HG03103 (cell line): ENCODE measurements around the gene CHD3.

ENCODE experiments used
- ATAC-seq: cut with Tn5 transposase; IDR thresholded peaks from one replicate; pipeline ENCODE4 v1.9.1; 2021; ENCODE audit warnings: low read depth; ENCODE audit not compliant: unreplicated experiment

Gene CHD3

DNA sequence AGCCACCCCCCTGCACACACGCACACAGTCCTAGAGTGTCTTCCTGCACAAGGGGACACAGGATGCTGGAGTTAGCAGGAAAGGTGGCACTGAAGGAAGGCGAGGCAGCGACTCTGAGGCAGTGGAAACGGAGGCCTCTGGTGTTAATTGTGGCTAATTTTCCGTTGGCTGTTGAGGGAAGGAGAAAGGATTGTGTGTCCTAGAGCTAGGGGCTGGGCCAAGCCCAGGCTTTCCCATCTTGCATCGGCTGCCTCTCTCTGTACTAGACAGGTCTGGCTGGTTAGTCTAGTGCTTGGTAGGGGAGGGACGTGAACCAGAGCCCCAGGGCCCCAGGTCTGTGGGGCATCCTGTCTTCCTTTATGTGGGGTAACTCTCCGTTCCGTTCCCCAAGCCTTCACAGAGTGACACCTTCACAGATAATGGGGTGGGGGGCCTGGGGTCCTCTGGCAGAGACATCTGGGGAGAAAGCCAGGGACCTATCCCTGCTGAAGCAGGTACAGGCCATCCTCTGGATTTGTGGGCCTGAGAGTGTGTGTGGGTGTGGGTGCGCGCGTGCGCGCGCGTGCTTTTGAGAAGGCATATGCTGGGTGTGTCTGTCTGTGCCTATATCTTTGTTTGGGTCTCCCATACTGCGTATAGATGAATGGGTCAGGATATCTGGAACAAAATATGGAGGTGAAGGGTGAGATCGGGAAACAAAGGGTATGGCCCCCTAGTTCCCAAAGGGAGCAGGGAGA, at the start of gene CHD3:
TSS of gene CHD3 (plus strand) at position 606 of the 737 bp plus-strand sequence. CDS start 212 bp downstream, outside the sequence.
- no peak for ATAC-seq

DNA sequence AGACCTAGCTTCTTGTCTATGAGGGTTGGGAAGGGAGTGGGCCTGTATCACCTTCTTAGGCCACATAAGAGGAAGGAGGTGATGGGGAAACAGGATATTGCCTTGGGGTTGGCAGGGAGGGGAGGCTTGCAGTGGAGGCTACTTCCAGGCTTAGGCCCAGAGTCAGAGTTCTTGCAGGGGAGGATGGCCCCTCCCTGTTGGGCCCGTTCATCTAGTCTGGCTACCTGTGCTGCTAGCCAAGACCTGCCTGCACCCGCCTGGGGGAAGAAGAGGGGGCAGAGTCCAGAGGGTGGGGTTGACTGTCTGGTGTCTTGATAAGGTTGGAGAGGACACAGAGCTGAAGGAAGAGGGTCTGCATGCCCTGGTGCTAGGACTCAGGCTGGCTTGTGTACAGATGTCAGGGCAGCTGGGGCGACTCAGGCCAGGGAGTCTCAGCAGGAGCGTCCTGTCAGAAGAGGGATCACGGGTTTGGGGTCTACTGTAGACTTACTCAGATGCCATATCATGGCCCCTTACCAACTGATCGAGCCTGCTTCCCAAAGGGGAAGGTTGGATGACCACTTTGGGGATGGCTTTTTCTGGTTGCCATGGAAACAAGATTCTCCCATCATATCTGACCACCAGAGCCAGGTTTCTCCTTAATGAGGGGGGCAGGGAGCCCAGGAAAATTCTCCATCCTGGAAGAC, 49.3 kb upstream of the CHD3 start:
- no peak for ATAC-seq

DNA sequence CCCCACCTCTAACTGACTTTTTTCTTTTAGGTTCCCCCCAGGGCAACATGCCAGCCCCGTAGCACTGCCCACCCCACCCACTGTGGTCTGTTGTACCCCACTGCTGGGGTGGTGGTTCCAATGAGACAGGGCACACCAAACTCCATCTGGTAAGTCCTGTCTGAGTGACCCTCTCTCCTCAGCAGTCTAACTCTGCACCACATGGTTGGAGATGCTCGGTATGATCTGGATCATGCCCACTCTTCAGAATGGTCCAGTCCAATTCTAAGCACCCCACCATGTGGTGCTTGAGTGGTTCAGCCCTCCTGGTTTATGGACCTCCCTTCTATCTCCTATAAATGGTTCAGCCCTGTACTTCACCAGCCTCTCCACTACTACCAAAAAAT, 48.7 kb upstream of the CHD3 start:
- ATAC-seq = no peak

DNA sequence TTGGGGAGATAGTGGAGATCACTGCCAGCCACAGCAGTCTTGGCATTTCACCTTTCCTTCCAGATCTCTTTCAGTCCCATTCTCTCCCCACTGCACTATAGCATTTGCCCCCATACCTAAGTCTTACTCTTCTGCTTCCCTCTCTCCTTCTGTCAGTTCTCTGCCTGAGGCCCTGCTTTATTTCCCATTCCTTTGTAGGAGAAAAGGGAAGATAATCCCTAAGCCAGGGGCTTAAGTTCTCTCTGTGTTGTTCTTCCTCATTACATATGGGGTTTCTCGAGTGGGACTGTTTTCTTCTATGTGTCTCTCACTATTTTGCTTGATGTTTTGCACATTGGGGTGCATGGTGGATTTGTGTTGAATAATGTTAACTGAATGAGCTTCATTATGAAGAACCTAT, 48.1 kb upstream of the CHD3 start:
- no peak for ATAC-seq

DNA sequence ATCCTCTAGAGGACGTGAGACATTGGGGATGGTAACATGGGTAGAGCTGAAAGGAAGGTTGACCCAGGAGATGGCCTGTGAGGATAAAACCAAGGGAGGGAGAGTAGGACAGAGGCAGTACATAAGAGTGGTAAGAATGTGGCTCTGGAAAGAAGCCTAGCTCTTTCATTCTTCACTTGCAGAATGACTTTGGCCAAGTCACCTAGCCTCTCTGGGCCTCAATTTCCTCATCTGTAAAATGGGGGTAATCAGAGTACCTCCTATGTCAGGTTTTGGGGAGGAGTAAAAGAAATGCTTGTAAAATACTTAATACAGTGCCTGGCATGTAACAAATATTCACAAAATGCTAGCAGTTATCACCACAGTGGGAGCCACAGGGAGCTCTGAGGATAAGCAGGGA, 47.7 kb upstream of the CHD3 start:
- ATAC-seq = no peak

DNA sequence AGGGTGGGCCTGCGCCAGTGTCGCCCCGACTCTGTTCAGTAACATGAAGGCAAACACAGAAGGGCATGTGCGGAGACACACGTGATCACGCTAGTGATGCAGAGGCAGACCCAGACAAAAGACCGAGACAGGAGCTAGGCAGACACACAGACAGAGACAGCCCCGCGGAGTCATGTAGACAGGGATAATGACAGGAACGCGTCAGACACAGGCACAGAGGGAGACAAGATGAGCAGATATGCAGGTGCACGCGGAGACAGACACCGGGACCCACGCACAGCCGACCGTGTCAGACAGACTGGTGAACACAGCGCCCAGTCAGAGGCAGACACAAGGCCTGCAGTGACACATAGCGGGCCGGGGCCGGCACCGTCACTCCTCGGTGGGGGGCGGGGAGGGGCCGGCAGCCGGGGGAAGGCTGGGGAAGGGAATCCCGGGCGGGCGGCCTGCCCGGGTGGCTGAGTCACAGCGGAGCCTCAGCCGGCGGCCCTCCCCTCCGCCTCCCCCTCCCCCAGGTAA, 47.1 kb upstream of the CHD3 start:
- no peak for ATAC-seq

DNA sequence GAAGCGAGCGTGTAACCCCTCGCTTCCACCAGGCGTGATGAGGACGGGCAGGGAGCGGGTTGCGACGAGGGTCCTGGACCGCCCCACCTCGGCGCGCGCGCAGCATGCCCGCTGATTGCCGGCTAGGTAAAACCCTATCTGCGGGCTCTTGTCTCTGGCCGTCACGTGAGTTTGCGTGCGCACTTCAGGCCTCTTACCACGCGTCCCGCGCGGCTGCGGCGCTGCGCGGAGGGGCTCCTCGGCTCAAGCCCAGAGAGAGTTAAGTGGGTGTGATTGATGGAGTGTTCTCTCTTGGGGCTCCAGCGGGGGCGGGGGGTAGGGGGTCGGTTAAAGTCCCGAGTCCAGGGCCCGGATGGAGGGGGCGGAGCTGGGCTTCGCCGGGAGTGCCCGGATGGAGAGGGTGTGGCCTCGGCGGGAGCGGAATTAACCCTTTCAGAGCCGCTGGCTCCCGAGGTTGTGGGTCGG, 46.6 kb upstream of the CHD3 start:
- no peak for ATAC-seq

DNA sequence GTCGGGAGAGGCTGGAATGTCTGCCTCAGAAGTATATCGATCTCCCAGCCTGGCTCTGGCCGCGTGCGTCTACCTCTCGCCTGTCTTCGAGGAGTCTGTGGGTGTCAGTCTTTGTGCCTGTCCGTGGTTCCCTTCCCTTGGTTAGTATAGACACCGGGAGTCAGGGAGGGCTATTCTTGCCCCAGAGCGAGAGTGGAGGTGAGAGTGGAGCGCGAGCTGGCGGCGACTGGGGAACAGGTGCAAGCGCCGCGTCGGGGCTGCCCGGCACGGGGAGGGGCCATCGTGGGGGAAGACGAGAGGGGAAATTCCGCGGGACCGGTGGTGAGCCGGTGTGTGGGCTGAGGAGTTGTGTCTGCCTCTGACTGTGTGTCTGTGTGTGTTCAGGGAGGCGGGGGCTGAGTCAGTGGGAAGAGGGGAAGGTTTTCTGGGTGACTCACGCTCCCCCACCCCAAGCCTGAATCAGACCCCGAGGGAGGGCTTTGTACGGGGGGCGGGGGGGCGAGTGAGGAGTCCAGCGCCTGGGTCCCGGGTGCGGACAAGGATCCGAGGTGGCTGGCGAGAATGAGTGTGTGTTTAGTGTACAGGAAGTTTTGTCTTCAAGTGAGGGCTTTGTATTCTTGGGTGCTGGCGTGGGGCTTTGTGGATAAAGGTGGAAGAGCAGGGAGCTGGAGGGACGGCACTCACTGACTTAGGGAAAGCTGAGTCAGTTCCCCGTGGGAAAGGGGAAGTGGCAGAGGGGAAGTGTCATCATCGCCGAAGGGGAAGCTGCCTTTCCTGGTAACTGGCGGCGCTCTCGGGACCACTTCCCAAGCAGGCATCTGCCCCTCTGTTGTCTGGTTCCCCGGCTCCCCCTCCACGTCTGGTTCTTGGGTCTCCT, 46.0 kb upstream of the CHD3 start:
- ATAC-seq = no peak

DNA sequence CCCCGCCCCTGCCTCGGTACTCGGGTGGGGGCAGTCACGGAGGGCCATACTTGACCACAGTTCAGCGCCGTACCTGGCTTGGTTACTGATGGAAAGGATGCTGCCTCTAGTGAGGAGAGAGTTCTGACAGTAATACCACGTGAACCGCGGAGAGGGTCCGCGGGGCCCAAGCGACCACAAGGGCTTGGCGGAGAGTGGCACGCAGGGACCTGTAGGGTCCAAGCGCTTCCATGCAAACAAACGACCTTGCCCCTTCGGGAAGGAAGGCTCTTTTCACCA, 45.4 kb upstream of the CHD3 start:
- no peak for ATAC-seq

DNA sequence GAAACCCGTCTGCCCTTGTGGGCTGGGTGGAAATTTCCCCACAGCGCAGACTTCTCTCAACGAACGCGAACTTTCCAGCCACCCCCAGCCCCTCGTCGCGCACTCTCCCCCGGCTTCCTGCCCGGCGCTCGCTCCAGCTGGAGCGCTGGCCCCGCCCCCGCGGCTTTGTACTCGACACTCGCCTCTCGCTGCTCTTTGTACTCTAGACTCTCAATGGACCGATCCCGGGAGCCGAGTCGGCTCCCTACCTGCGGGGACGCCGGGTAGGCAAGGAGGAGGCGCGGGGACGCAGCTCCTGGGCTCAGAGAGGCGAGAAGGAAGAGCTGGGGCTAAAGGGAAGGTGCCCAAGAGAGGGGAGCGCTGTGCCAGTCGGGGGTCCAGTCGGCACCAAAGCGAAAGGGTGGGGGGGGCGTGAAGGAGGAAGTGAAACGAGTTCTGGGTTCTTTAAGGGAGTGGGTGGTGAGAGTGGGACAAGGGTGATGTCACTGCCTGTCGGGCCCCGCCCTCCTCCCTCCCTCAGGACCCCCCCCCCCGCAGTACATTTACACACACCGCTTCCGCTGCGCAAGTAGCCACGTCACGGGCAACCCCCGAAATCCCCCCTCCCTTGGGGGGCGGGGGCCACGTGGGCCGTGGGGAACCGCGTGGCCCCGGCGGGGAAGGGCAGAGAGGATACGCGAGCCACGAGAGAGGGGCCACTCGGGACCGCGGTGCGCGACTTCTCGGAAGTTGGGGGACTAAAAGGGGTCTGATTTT, 44.9 kb upstream of the CHD3 start:
- no peak for ATAC-seq

DNA sequence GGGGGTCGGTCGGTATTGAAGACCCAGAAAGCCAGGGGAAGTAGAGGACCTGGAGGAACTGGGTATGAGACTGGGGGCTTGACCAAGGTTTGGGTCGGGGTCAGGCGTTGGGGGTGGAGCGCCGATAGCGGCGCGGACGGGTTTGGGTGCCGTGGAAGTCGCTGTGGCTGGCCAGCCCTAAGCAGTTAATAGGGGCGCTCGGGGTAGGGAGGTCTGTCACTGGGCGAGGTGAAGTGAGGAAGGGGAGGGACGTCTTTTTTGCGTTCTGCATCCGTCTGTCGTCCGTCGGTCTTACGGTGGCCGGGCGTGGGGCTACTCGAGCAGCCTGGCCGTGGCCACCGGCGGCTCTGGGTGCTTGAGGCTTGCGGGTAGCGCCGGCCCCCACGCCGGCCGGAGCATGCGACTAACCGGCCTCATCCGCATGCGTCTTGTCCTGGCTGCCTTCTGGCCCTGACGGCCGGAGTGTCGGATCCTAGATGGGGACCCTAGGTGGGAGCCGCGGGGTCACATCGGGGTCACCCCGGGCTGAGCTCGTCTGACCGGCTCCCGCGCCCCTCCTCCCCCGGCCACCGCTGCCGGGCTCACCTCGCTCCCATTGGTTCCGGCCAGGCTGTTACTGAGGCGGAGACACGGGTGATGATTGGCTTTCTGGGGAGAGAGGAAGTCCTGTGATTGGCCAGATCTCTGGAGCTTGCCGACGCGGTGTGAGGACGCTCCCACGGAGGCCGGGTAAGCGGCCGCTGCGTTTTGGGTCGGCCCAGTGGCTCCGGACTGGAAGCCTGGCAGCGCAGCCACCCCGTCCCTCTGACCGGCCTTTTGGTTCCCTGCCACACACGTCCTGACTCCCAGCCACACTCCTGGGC, 44.1 kb upstream of the CHD3 start:
- ATAC-seq = no peak

DNA sequence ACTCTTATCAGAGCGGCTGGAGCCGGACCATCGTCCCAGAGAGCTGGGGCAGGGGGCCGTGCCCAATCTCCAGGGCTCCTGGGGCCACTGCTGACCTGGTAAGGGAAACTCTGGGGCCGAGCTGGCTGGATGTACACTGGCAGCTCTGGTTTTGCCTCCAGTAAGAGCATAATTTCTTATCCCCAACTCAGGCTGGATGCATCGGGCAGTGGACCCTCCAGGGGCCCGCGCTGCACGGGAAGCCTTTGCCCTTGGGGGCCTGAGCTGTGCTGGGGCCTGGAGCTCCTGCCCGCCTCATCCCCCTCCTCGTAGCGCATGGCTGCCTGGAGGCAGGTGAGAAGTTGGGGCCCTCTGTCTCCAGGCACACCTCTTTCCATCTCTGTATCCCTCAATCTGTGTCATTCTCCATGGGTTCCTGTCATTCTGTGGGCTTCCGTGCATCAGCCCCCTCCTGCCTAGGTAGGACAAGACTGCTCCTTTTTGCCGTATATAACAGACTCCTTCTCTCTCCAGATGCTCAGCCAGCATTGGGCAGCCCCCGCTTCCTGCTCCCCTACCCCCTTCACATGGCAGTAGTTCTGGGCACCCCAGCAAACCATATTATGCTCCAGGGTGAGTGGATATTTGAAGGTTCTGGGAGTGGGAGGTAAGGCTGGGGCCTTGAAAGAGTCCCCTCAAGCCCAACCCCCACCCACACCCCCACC, 43.1 kb upstream of the CHD3 start:
- ATAC-seq = no peak

DNA sequence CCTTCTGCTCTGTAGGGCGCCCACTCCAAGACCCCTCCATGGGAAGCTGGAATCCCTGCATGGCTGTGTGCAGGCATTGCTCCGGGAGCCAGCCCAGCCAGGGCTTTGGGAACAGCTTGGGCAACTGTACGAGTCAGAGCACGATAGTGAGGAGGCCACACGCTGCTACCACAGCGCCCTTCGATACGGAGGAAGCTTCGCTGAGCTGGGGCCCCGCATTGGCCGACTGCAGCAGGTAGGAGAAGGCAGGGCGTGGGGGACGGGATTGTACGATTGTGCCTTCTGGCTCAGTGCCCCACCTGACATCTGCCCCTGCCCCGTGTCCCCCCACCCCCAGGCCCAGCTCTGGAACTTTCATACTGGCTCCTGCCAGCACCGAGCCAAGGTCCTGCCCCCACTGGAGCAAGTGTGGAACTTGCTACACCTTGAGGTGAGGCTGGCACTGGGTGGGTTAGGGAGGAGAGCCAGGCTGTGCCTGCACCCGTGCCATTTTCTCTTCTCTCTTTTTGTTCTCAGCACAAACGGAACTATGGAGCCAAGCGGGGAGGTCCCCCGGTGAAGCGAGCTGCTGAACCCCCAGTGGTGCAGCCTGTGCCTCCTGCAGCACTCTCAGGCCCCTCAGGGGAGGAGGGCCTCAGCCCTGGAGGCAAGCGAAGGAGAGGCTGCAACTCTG, 42.4 kb upstream of the CHD3 start:
- ATAC-seq = no peak

DNA sequence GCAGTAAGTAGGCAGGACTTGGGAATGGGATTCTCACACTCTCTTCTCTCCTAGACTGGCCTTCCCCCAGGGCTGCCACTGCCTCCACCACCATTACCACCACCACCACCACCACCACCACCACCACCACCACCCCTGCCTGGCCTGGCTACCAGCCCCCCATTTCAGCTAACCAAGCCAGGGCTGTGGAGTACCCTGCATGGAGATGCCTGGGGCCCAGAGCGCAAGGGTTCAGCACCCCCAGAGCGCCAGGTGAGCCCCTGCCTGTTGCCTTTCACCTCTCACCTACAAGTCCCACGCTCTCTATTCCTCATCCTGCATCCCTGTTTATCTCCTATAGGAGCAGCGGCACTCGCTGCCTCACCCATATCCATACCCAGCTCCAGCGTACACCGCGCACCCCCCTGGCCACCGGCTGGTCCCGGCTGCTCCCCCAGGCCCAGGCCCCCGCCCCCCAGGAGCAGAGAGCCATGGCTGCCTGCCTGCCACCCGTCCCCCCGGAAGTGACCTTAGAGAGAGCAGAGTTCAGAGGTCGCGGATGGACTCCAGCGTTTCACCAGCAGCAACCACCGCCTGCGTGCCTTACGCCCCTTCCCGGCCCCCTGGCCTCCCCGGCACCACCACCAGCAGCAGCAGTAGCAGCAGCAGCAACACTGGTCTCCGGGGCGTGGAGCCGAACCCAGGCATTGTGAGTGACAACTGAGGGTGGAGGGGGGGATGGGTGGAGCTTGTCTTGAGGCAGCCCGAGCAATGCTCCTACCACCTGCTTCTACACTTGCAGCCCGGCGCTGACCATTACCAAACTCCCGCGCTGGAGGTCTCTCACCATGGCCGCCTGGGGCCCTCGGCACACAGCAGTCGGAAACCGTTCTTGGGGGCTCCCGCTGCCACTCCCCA, 41.6 kb upstream of the CHD3 start:
- ATAC-seq = no peak

DNA sequence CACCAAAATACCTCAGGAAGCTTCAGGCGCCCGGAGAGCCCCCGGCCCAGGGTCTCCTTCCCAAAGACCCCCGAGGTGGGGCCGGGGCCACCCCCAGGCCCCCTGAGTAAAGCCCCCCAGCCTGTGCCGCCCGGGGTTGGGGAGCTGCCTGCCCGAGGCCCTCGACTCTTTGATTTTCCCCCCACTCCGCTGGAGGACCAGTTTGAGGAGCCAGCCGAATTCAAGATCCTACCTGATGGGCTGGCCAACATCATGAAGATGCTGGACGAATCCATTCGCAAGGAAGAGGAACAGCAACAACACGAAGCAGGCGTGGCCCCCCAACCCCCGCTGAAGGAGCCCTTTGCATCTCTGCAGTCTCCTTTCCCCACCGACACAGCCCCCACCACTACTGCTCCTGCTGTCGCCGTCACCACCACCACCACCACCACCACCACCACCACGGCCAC, 40.4 kb upstream of the CHD3 start:
- ATAC-seq = no peak

DNA sequence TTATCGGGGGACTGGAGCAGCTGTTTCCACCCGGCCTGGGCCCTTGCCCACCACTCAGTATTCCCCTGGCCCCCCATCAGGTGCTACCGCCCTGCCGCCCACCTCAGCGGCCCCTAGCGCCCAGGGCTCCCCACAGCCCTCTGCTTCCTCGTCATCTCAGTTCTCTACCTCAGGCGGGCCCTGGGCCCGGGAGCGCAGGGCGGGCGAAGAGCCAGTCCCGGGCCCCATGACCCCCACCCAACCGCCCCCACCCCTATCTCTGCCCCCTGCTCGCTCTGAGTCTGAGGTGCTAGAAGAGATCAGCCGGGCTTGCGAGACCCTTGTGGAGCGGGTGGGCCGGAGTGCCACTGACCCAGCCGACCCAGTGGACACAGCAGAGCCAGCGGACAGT, 39.9 kb upstream of the CHD3 start:
- ATAC-seq = no peak

DNA sequence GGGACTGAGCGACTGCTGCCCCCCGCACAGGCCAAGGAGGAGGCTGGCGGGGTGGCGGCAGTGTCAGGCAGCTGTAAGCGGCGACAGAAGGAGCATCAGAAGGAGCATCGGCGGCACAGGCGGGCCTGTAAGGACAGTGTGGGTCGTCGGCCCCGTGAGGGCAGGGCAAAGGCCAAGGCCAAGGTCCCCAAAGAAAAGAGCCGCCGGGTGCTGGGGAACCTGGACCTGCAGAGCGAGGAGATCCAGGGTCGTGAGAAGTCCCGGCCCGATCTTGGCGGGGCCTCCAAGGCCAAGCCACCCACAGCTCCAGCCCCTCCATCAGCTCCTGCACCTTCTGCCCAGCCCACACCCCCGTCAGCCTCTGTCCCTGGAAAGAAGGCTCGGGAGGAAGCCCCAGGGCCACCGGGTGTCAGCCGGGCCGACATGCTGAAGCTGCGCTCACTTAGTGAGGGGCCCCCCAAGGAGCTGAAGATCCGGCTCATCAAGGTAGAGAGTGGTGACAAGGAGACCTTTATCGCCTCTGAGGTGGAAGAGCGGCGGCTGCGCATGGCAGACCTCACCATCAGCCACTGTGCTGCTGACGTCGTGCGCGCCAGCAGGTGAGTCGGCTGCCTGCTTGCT, 39.3 kb upstream of the CHD3 start:
- no peak for ATAC-seq
